ENCODE results near the gene DNAH10.

DNA sequence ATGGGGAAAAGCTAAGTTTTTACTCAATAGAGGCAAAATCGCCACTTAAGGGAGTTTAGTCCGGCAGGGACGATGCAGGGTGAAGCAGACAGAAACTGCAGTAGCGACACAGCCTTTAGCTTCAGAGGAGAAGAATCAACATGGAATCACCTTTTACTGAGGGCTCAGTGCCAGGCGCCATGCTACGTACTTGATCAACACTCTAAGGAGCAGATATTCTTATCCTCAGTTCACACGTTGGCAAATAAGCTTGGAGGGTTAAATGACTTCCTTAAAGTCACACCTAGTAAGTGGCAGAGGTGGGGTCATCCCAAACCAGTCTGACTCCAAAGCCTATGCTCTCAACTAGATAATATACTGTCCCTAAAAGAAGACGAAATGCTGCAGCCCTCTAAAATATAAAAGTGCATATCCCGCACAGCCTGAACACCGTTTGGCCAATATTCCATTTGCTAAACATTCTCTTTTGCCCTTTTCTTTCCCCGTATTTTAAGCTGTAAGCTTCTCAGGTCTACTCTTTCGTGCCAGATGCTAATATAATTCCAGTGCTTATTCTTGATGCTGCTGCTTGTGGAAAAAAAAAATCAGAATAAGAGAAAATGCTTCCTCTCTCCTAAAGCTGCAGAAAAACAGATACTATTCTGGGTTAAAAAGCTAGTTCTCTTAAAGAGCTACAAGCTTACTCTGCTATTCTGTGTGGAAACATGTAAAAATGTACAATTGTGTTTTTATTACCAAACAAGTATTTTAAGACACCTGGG lies 199.7 kb downstream of the DNAH10 start:
- TF ChIP-seq, protein P1, sequence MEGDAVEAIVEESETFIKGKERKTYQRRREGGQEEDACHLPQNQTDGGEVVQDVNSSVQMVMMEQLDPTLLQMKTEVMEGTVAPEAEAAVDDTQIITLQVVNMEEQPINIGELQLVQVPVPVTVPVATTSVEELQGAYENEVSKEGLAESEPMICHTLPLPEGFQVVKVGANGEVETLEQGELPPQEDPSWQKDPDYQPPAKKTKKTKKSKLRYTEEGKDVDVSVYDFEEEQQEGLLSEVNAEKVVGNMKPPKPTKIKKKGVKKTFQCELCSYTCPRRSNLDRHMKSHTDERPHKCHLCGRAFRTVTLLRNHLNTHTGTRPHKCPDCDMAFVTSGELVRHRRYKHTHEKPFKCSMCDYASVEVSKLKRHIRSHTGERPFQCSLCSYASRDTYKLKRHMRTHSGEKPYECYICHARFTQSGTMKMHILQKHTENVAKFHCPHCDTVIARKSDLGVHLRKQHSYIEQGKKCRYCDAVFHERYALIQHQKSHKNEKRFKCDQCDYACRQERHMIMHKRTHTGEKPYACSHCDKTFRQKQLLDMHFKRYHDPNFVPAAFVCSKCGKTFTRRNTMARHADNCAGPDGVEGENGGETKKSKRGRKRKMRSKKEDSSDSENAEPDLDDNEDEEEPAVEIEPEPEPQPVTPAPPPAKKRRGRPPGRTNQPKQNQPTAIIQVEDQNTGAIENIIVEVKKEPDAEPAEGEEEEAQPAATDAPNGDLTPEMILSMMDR (IDR thresholded peaks at IDR 0.05; ENCODE audit: low read length): no peak
- no peak for TF ChIP-seq EZH2 (IDR thresholded peaks at IDR 0.05; ENCODE audit: borderline replicate concordance, low read length)
